Stimulated activated CD4-positive, alpha-beta T cell treated with anti-CD3 and anti-CD28 coated beads, Interleukin-2, amount 100 ng/mL, for 24 hours (primary cell): ENCODE measurements around the gene CD93.

ENCODE experiments used
- DNase-seq, 2 donors: peaks; one replicate each; pipeline ENCODE4 v3.0.0-alpha.2; 2020

CD93 gene

DNA sequence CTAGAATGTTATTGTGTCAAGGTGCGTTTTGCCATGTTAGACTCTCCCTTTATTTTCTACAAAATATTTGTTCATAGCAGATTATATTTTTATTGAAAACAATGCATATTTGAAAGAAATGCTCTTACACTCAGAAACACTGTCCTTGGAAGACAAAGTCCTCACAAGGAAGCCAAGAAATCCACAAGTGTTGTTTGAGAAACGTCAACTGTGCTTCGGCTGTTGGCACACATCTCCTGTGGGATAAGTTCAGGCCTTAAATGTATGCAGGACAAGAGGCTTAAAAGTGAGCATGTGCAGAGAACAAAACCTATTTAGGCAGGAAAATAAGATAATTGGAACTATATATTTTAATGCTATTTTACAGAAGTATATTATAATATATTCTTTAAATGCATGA is 27.1 kb downstream of the CD93 start:
- no peak for DNase-seq

DNA sequence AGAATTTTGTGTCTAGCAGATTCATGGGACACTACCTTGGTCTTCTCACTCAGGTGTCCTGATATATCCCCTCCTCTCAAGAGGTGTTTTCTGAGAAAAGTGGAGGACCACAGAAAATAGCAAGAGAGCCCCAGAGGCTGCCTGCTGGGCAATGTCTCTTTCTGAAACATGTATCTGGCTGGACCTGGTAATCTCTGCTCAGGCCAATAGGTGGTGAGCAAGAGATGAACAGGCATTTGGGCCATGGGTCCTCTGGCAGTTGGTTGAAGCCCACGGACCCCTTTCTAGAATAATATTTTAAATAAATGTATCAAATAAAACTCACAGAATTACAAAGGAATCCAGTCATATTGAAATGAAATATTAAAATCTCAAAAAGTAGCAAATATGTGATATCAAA is 27.9 kb downstream of the CD93 start:
- DNase-seq = no peak

DNA sequence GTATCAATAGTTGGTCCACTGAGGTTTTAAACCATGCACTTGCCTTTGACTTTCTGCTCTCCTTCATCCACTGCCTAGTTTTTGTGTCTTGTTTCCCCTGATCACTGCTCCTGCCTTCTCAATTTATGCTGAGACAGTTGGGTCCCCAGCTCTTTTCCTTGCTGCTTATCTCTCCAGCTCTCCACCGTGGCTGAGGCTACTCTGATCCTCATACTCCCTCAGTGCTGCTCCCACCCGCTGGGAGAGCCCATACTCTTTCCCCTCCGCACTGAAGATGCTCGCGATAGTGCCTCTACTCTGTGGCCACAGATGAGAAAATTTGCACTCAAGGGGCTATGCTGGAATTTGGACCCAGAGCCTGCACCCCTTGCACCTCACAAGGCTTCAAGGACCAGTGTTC is 33.2 kb downstream of the CD93 start:
- no peak for DNase-seq

DNA sequence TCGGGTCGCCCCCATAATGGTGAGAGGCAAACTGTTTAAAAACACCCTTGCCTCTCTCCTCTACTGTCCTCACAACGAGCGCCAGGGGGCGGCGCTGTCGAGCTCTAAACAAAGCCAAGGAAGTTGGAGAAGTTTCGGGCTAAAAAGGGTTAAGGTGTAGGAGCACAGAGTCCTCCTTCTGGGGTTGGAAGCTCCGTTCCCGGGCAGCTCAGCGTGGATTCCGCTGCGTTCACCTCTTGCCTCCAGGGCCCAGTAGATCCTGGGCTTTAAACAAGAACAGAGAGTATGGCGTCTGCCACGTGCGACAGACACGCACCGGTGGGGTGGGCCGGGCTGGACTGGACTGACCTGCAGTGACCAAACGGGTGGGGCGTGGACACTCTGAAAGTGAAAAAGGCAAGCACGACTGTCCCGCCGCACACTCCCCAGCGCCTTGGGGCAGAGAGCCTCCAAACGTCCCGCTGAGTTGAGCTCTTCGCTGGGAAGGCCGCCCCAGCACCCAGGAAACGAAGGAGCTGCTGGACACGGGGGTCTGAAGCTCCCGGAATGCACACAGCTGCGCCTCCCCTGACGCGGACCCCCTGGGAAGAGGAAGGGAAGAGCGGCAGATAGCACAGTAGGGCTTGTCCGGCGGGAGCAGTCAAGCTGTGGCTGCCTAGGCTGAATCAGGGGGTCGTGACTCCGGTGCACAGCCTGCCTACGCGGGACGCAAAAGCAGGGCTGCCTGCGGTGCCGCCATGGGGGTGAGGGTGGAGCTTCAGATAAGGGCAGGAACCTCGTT is 35.1 kb downstream of the CD93 start:
- DNase-seq = peak in 1 of 2 donors; percentile 48

DNA sequence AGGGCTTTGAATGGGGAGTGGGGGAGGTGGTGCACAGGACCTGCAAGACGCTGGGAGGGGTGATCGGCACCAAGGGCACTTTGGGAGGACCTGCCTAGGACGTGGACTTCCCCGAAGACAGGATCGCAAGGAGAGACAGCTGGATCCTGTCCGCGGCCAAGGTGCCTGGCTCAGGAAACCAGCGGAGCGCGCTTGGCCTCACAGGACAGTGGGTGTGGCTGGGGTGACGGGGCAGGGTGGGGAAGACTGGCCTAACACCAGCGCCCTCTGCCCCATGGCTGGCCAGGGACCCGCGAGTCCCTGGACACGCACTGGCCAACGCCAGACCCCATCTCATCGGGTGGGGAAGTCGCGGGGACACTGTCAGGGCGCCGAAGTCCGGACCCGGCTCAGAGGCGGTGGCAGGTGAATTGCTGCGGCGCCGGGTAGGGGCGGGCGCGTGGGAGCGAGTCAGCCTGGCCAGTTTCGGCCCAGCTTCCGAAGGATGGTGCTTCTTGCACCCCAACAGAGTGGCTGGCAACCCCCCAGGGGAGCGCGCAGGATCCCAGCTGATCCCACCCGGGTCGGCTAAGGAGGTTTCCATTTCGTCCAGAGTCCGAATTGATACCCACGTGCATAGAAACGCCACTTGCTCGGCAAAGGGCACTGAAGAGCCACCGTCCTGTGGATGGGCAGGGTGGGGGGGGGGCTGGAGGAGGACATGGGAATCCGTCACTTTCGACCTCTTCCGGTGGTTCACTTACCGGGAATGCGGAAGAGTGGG is 35.9 kb downstream of the CD93 start:
- no peak for DNase-seq

DNA sequence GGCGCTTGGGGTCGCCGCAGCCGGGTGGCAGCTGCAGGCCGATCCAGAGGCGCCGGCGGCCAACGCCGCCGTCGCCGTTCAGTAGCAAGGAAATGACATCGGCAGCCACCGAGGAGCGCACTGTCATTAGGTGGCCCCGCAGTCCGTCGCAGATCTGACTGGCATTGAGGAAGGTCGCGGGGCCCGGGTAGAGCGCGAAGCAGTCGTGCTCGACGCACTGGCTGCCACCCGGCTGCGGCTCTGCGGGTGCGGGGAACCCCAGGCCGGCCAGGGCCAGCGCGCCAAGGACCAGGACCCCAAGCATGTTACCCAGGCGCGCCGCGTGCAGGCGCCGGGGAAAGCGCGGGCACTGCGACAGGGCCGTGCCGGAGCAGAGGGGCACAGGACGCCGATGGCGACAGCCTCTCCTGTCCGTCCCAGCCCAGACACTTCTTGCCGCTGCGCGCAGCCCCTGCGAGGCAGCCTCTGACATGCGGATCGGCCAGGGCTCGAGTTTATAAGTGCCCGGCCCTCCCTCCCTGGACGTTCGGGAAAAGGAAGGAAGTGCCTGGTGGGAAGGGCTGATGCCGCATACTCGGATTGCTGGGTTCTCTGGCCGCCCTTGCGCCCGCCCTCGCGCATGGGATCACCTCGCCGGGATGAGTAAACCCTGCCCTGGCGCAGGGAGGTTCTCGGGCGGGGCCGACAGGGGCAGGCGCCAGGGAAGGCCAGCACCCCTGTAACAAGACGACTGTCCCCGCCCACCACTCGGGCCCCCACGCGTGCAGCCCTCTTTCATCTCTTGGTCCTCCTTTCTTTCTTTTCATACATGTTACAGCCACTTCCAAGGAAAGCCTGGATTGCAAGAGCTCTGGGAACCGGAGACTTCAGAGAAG is 36.7 kb downstream of the CD93 start, which contains the start of gene THBD:
Gene THBD (minus strand): TSS at position 472 of the 875 bp plus-strand sequence. CDS start 168 bp downstream, at position 304.
- DNase-seq = peak in 1 of 2 donors; percentile 17

DNA sequence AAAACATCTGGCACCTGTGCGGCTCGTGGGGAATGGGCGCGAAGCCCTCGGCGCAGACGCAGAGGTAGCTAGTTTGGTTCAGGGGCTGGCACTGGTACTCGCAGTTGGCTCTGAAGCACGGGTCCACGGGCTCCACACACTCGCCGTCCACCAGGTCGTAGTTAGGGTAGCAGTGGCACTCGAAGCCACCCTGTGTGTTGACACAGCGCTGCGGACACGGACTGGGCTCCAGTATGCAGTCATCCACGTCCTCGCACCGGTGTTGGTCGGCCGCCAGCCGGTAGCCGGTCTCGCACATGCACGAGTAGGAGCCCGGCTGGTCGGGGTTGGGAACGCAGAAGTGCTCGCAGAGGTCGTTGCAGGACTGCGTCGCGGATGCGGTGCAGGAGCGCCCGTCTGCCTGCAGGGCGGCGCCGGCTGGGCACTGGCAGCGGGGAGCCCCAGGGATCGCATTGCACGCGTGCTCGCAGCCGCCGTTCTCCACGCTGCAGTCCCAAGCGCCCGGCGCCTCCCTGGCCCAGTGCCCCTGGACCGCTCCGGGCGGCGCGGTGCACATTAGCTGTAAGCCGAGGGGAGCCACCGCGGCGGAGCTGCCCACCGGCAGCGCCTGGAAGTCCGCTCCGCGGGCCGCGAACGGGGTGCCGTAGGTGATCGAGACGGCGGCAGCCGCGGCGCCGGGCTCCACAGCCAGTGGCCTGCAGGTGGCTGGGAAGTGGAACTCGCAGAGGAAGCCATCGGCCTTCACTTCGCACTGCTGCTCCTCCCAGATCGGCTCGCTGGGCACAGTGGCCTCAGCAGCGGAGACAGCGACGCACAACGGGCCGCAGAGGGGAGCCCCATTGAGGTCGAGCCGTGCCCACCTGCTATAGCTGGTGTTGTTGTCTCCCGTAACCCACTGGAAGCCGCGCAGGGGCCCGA is 37.6 kb downstream of the CD93 start:
- peak in 1 of 2 donors; percentile 42 for DNase-seq

DNA sequence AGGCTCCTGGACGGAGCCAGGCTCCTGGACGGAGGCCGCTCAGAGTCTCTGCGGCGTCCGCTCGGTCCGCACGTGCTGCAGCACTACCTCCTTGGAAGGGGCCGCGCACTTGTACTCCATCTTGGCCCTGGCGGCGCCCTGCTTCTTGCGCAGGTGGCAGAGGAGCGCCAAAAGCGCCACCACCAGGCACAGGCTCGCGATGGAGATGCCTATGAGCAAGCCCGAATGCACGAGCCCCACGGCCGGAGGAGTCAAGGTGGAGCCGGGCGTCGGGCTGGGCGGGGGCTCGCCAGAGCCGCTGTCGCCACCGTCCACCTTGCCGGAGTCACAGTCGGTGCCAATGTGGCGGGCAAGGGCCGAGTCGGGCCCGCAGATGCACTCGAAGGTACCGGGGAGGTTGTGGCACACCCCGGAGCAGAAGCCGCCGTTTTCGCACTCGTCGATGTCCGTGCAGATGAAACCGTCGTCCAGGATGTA is 38.3 kb downstream of the CD93 start:
- peak in 1 of 2 donors; percentile 10 for DNase-seq

DNA sequence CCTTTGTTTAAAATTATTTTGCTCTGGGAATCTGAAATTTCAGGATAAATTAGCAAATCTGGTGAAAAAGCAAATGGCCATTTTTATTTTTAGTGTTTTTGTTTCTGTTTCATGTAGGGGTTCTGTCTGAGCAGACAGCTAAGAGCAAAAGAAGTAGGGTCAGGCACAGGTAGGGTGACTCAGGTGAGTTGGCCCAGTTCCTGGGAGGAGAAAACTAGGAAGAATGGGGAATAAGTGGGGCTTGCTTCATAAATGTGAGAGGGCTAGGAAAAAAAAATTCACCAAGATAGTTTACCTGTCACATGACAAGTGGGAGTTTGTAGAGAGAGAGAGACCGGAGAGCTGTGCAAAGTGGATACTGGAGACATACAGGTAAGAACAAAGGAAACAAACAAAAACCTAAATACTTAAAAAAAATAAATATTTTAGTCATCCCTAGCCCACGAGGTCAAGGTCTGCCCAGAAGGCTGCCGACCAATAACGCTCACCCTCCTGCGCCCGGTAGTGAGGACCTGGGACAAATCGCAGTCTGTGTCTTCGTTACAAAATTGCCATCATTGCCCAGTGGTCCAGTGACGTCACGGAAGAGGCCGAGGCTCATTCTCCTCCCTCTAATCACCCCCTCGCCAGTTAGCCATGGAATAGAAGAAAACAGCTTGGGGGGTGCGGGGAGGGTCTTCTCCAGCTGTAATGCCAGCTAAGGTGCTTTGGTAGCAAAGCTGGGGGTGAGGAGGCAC is 39.0 kb downstream of the CD93 start:
- no peak for DNase-seq

DNA sequence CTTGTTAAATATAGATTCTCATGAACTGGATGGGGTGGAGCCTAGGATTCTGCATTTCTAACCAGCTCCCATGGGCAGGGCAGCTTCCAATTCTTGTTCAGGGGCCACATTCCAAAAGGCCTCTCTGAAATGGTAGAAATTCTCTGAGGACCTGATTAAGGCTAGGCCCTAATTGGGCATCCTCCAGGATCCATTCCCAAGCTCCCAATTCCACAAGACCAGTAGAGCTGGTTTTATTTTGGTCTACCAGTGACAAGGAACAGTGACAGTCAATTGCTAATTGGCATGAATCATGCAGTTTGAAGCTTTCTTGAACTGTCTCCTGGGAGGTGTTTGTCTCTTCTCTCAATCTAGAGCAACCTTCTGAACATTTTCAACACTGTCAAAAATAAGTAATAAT is 39.7 kb downstream of the CD93 start:
- DNase-seq = no peak

DNA sequence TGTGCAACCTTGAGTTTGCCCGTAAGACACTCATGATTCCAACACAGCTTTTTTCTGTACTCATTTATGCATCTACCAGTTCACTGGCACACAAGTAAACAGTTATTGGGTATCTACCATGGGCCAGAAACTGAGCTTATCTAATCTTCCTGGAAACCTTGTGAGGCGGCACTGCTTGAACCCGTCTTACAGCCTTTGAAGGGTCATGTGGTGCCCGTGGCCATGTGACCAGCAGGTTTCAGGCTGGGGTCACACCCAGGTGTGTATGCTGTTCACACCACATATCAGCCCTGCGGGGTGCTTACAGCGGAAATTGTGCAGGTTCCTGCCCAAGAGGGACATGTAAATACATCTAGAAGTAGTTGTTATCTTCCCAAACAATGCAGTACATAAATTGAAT is 42.7 kb downstream of the CD93 start:
- peak in 1 of 2 donors; percentile 10 for DNase-seq

DNA sequence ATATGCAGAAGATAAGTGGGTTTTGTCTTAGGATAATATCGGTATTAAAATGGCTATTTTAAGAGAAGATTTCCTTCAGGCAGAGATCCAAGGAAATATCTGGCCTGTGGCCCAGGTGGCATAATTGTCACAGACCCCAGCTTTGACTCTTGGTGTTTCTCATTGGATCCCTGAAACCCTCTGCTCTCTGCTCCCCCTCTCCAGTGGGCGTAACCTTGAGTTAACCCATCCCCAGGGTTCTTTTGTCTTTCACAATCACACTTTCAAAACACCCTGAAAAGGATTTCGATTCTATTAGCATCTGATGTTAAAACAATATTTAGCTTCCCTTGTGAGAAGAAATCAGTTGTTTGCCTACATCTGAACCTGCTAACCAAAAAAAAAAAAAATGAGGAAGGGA is 43.9 kb downstream of the CD93 start:
- no peak for DNase-seq

DNA sequence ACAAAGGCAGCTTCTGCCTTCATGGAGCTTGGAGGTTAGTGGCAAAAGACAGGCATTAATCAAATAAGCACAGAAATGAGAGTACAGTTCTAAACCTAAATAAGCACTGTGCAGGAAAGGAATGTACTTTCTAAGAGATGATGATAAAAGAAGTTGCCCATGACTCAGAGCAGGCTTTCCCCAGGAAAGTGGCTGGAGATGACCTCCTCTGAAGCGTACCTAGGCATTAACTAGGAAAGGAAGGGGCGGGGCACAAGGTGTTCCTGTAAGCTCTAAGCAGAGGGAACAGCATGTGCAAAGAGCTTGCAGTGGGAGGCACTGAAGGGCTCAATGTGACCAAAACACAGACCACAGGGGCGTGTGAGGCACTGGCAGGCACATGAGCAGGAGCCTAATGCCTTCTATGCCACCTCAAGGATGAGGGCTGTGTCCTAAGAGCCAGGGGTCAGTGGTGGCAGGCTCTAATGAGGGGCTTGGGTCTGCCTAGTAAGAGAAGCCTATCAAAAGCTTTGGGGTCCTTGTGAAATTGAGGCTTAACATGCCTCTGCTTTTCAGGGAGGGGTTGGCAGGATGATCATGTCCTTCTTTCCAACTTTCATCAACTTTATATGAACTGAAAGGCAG is 46.1 kb downstream of the CD93 start:
- DNase-seq = no peak

DNA sequence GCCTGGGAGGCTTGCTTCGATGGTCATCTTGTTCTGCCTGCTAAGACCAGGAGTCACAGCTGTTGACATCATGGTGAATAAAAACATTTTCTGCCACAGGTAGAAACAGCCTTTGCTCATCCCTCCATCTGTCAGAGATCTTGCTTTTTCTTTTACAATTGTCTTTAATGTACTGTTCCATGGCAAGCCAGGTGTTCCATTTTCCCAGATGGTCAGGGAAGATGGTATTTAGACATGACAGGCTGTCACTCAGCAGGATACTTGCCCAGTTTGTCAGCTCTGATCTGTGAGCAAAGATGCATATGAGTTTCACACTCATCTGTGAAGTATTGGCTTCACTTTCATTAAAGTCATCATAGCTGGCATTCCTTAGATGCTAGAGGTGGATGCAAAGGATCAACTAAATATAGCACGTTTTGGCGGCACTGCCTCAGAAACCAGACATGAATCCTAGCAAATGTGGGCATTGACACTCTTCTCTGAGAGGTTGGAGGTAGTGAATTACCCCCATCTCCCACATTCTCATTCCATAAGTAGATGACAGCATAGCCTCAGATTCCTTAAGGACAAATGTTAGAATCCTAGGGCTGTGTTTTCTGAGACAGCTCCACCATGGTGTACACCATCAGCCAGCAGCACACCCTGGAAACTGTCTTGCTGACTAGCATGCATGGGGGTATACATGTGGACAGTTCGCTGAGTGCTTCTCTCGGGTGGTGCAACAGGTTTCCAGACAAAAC is 46.8 kb downstream of the CD93 start:
- DNase-seq = no peak

DNA sequence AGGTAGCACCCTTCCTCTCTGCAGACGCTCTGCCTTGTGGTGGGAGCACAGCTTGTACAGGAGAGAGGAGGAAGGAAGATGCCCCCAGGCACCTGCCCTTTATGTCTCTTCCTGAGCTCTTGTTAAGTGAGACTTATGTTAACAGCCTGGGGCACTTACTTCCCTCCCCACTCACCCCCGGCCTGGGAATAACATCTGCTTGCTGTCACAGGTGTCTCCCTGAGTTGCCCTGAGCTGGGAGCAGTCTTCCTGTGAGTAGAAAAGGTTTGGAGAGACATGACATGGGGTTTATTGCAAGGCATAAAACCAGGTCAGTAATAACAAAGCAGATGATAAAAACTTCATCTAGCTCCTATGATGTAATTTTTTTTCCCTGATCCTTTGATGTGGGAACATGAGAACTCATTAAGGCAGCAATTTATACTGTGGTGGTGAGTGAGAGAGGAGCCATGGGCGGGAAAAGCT is 49.1 kb downstream of the CD93 start:
- no peak for DNase-seq

DNA sequence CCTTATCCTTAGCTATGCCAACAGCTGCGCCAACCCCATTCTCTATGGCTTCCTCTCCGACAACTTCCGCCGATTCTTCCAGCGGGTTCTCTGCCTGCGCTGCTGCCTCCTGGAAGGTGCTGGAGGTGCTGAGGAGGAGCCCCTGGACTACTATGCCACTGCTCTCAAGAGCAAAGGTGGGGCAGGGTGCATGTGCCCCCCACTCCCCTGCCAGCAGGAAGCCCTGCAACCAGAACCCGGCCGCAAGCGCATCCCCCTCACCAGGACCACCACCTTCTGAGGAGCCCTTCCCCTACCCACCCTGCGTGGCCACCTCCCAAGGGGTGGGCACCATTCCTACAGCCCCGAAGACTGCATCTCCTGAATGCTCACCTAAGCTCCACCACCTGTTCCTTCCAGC is 49.8 kb downstream of the CD93 start:
- DNase-seq = no peak

DNA sequence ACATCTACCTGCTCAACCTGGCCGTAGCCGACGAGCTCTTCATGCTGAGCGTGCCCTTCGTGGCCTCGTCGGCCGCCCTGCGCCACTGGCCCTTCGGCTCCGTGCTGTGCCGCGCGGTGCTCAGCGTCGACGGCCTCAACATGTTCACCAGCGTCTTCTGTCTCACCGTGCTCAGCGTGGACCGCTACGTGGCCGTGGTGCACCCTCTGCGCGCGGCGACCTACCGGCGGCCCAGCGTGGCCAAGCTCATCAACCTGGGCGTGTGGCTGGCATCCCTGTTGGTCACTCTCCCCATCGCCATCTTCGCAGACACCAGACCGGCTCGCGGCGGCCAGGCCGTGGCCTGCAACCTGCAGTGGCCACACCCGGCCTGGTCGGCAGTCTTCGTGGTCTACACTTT is 50.4 kb downstream of the CD93 start:
- DNase-seq = no peak

DNA sequence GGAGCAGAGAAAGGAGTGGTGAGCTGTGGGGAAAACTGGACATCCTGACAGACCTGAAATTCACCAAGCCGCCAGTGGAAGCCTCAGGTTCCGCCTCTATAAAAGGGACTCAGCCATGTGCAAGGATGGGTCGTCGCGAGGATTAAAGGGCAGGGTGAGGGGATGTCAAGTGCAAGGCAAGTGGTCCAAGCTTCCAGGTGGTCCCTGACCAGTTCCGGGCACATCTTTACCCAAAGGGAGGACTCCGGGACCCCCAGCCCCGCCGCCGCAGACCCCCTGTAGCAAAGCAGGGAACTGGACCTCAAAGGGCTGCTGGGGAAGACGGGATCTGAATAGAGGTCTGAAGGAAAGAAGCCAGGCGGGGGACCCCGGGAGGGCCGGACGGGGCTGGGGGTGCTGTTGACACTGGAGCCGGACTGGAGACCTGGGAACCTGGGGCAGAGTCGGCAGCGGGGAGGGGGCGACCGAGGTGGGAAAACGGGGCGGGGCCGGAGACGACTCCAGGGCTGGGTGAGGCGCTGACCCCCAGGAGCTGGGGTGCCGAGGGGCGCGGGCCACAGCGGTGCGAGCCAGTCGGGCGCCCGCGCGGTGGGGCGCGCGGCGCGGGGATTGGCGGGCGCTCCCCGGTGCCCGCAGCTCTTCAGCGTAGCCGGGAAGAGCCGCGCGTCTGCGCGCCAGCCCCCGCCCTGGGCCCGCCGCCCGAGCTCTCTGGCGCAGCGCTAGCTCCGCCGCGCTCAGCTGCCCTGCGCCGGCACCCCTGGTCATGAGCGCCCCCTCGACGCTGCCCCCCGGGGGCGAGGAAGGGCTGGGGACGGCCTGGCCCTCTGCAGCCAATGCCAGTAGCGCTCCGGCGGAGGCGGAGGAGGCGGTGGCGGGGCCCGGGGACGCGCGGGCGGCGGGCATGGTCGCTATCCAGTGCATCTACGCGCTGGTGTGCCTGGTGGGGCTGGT is 51.1 kb downstream of the CD93 start, which contains the start of gene SSTR4:
Gene SSTR4 (plus strand): TSS at position 592 of the 951 bp plus-strand sequence. CDS start 172 bp downstream, at position 764.
- DNase-seq = no peak
